ENCODE measurements around the gene PSMB9.

- TF ChIP-seq CTCF (IDR thresholded peaks at IDR 0.05 in 4 of 5, conservative IDR thresholded peaks at IDR 0.05 in 1 of 5) (no peak), POLR2A (IDR thresholded peaks at IDR 0.05) (no peak)
These were observed 11.3 kb upstream of the PSMB9 start for GRCh38 chr6:32842690-32843089.
